PC-3 (cell line): Measurements from ENCODE around the gene RNF26.

Source experiments
- CTCF ChIP-seq: fragments of 300-600 bp; sonication (generic); conservative IDR thresholded peaks from 2 replicates; pipeline ENCODE4 v1.5.1; 2017; ENCODE audit warnings: antibody characterized with exemption, low read depth, mild to moderate bottlenecking, low read length
- EZH2 ChIP-seq: fragments of 300-600 bp; sonication (generic); IDR thresholded peaks from one replicate; pipeline ENCODE4 v1.6.1; 2017; ENCODE audit warnings: antibody characterized with exemption, mild to moderate bottlenecking, low read length; ENCODE audit not compliant: unreplicated experiment
- EZH2phosphoT487 ChIP-seq: fragments of 300-600 bp; sonication (generic); IDR thresholded peaks from 2 replicates; pipeline ENCODE4 v1.6.1; 2018; ENCODE audit warnings: mild to moderate bottlenecking, antibody characterized with exemption, low read length, borderline replicate concordance

GRCh38 chr11:119369132-119369925 lies 35.0 kb downstream of the RNF26 start:
- TF ChIP-seq EZH2phosphoT487 (no peak), CTCF (no peak), EZH2 (no peak)
